Measurements from ENCODE around the gene ASPHD2.

Gene ASPHD2

DNA sequence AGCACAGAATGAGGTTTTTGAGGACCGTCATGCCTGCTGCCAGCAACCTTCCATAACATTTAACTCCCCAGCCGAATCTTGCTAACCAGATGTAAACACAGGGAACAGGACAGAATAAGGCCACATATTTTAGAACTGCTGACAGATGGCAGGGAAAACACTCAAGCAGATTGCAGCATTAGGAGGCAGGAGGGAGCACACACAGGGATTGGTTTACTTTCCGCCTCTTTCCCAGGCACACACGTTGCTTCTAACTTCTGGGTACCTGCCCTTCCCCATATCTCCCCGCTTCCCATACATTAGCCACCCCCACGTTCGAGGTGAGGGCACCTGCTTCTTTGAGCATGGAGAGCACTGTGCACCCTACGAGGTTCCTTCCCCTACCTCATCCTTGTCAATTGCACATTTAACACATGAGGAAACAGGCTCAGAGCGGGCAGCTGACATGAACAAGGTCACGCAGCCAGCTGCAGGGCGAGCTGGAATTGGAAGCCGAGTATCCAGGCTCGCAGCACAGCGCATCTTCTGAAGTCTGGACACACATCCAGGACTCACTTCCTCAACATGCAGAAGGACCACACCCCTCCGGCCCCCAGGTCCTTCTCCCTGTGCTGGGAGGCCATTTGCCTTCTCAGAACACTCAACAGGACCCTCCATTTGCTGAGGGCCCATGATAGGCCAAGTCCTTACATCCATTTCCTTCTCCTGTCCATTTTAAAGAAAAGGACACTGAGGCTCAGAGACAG is 18.7 kb downstream of the ASPHD2 start:
- no peak for DNase-seq

DNA sequence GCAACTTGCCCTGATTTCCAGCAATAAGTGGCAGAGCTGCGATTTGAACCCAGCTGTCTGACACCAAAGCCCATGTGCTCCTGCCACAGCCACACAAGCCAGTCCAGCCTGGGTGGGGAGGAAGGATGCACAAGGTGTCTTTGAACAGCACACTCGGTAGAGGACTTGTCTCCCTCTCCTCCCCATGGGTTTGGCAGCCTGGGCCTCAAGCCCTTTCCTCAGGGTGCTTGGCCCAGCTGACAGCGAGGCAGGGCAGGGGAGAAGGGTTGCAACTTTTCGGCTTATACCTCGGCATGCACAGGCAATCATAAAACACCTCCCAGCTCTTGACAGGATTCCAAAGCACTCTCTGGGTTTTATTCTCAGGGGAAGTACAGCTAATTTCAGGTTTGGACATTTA is 19.3 kb downstream of the ASPHD2 start:
- DNase-seq: no peak

DNA sequence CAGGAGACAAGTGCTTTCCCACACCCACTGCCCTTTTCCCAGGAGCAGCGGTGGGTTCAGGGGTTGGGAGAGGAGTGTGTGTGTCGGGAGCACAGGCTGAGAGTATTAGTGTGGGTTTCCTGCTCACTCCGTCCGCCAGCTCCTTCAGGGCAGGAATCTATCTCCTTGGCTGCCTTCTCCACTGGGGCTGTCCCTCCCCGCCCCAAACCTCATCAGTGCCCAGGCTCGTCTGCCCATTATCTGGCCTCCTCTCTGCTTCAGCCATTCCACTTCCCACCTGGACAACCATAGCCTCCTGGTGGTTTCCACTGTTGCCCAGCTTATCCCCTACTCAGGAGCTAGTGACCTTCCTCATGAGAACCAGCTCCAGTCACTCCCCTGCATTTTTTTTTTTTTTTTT is 19.9 kb downstream of the ASPHD2 start:
- DNase-seq: no peak

DNA sequence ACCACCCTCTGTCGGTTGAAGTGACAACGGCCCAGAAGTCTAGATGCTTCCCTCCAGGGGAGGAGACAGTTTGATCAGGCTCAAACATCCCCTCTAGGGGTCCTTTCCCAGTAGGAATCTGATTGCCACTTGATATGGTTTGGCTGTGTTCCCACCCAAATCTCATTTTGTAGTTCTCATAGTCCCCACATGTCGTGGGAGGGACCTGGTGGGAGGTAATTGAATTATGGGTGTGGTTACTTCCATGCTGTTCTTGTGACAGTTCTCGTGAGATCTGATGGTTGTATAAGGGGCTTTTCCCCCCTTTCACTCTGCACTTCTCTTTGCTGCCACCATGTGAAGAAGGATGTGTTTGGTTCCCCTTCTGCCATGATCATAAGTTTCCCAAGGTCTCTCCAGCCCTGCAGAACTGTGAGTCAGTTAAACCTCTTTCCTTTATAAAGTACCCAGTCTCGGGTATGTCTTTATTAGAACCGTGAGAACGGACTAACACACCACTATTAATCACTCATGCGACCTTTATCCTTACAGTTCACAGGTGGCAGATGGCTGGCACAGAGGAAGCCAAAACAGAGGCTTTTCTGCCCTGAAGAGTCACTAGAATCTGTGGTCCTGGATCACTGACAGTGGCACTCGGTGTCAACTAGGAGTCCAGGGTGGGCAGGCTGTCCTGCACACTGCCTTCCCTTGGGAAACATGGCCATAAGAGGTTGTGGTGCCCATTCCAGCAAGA is 21.6 kb downstream of the ASPHD2 start:
- DNase-seq: no peak

DNA sequence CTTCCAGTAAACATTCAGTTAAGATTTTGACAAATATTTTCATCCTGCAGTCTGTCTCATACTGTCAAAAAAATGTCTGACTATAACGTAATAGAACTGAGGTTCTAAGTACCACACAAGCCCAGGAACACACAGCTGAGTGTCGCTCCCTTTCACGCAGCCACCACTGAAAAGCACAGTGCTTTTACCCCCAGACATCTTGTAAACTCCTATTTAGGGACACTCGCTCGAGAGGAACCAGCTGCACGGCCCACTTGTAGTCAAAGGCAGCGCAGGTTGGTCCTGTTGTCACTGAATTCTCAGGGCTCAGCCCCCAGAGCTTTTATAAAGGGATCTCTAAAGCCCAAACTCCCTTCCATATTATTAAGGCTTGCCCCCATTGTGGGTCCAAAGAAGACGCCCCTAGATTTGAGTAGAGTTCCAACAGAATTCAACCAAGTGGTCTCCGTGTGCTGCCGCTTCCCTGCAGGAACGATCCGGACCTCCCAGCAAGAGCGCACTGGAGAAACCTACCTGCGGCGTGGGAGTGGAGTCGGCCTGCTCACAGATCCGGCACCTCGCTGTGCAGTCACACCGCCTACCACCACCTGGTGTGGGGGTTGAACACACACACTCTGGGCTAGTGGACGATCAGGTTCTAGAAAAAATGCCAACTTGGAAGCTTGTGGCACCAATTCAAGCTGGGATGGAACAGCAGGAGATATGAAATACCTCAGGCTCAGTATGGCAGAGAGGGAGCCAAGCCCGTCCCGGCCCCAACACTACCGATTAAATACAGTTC is 23.4 kb downstream of the ASPHD2 start:
- no peak for DNase-seq

DNA sequence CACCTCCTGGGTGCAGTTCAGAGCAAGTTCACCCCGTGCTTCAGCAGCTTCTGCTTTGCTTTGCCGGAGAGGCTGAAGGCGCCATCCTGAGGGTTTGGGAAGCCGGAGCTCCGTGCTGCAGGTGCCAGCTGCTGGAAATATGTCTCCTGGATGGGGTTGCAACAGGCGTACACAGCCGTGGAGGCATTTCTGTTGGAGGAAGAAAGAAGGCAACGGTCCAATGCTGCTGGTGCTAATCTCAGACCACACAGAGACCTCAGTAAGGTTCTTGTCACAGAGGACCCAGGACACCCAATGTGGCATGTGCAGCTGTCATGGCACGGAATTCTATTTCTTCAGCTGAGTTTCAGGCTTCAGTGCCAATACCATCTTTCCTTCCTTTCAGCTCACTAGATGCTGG is 24.2 kb downstream of the ASPHD2 start:
- DNase-seq: no peak

DNA sequence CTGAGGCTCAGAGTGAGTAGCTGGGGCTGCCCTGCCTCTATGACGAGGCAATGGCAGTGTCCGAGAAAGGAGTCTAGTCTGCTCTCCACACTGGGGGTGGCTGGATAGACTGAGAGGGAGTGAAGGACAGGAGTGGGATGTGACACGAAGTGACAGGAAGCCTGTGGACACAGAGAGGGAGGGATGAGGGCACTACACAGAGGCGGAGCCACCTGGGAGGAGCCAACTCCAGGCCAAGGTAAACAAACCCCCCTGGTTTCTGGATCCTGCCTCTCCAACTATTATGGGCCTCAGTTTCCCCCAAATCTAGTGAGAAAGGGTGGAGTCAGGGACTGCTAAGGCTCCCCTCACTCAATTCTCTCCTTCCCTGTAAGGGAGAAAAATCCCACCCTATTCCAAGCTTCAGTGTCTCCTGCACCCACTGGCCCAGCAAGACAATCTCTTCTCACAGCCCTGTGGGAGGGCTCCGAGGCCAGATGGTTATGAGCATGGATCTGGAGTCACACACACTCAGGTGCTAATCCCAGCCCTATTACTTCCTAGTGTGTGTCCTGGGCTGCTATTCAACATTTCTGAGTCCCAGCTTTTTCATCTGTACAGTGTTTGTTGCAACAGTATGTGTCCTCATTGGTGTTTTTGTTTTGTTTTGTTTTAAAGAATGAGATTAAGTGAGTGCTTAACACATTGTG is 24.9 kb downstream of the ASPHD2 start:
- no peak for DNase-seq

DNA sequence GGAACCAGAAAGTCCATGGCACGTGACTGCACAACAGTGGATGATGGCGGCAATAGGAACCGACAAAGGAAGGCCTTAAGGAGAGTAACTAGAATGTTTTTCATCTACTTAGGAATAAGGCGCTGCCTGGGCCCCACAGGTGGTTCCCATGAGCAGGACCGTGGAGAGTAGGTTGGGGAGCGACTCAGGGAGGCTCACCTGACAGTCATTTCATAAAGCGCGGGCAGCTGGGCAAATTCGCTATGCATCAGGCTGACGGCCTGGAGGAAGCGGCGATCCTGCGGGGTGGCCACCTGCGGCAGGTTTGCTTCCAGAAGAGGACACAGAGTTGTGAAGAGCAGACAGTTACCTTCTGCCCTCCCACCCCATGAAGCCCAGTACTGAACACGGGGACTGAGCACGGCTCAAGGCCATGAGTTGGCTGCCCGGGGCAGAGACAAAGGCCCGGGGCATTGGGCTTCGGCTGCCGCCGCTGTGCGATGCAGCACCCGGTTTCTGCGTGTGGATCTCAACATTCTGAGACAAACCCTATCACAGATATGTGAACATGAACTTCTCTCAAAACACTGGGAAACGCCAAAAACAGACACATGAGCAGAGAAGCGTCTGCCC is 28.7 kb downstream of the ASPHD2 start:
- DNase-seq: no peak

DNA sequence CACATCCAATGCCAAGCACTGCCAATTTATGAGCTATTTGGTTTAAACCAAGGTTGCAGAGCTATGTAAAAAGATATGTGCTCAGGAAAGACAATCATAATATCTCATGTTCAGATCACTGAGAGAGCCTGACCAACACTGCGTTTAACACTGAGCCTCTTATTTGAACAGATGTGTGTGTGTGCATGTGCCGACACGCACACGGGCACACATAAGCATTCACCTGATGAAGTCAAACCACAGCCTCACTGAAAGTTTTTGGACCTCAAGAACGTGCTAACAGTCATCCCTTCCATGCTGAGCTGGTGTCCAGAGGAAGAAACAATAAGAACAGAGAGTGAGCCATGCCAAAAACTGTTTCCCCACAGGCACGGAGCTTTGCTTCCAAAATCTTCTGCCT is 31.1 kb downstream of the ASPHD2 start:
- DNase-seq: no peak

DNA sequence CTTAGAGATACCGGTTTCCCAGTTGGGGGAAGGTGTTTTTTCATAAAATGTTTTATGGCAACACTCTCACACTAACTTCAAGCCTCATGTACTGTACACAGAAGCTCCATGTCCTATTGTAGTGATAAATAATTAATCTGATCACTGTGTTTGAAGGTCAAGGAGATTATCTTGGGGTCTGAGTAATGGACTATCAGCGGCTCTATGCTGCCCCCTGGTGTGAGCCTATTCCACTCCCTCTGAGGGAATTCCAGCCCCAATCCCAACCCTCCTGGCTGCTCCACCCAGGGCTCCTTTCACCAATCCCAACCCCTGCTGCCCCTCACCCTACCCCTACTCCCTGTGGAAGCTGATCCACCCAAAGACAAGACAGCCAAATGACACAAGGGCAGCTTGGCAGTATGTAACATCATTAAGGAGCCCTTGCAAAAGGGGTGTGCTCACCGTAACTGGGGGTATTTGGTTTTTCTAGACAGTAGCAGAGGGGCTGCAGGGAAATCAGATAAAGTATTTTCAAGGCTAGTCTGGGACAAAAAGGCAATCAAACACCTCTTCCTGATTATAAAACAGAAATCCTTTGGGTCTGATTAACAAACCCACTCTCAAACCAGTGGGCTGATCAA is 32.2 kb downstream of the ASPHD2 start:
- peak; percentile 36 for DNase-seq

DNA sequence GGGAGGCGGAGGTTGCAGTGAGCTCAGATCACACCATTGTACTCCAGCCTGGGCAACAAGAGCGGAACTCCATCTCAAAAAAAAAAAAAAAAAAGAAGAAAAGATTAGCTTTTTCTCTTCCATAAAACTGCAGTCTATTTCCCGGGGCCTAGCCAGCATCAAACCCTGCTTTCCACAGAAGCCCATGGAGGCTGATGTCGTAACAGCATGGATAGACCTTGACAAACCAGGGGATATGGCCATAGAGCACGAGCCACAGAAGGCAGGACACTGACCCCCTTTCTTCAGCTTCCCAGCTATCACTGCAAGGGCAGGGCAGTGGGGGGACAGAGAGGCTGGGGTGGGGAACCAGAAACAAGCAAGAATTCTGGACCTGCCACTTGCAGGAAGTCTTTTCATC is 33.0 kb downstream of the ASPHD2 start:
- DNase-seq: no peak

DNA sequence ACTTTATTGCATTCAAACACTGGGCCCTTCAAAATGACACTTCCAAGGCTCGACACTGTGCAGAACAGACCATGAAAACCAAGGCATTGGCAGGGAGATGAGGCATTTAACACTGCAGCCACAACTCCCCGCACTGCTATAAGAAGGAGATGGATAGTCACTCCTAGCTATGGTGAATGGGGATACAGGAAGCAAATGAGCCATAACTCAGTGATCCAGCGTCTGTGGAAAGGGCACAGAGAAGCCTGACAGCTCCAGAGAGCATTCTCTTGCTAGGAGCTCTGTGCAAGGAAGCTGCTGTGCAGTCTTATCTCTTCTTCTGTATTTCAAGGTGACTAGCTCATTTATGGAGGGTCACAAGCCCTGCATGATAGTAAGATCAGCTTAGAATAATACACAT is 33.6 kb downstream of the ASPHD2 start:
- no peak for DNase-seq

DNA sequence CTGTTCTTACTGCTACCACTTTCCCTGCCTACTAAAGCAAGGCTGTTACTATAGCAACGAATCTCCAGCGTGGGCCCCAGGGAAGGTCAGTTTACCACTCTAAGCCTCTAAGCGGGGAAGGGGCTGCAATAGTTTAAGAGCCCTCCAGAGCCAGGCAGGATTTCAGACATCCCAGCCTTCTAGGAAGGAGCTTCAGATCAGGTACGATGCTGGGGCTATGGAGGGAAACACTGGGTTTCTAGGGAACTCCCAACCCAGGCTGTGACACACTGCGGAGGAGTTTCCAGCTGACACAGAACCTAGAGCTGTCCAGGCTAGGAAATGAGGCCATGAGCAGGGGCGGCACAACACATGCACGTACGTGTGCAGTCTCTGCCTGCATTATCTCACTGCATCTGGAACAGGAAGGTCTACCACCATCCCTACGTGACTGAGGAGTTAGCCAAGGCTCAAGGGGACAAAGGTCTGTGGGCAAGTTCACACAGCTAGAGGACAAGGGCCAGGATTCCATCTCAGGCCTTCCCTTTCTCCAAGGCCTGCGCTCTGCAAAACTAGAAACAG is 34.1 kb downstream of the ASPHD2 start:
- DNase-seq: no peak

DNA sequence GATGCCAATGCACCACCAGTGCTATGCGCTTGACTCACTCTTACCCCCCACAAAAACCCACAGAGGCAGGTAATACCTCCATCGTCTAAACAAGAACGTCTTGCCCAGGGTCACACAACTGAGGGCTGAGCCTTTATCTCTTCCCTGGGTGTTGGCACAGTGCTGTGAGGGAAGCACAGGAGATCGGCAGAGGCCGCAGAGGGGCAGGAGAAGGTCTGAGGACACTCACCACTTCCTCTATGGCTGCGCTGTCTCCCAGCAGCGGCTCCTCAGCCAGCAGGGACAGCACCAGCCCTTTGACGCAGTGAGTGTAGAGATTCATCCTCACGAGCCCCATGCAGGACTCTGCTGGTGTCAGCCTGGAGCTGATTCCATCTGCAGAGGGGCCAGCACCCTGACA is 34.6 kb downstream of the ASPHD2 start:
- no peak for DNase-seq

DNA sequence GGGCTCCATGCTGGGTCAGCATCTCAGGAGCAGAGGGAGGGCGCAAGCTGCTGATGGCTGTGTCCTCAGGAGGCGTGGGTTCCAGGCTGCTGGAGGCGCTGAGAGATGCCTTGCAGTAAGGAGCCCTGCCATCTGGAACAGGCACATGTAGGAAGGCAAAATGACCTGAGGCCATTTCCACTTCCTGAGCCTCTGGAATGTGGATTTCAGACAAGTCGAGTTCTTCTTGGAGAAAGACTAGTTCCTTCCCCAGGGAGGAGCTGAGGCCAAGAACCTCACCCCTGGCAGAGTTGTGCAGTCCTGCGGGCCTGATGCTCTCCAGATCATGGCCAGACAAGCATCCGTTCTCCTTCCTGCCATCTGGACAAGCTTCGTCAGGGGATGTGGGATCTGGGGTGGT is 35.3 kb downstream of the ASPHD2 start:
- DNase-seq: no peak

DNA sequence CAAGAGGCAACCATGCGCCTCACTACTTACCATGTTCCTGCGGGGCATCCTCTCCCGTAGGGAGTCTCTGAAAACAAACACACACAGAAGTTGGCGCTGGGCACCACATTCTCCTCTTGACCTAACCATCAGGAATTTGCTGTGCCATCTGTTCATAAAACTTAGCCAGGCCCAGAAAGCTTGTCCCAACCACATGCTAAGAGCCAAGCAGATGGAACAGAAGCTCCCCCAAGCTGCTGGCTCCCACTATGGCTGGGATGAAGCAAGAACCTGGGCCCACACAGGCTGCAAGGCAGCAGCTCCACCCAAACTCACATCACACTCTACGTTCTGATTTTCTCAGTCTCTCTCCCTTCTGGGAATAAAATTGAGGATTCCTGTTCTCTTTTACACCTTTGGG is 37.1 kb downstream of the ASPHD2 start:
- no peak for DNase-seq

DNA sequence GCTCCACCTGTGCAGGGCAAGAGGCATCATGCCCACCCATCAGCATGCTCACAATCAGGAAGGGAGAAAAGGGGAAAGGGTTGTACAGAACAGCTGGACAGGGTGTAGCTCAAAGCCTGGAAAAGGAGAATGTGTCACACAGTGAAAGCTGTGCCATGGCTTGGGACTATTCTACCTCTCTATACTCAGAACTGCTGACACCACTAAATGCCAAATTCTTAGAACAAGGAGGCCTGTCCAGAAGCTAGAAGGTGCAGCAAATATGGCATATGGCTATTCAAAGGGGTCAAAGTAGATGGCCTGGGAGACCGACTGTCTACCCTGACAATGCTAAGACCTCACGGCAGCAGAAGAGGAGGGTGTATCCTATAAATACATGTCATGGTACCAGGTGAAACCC is 41.7 kb downstream of the ASPHD2 start:
- DNase-seq: no peak

DNA sequence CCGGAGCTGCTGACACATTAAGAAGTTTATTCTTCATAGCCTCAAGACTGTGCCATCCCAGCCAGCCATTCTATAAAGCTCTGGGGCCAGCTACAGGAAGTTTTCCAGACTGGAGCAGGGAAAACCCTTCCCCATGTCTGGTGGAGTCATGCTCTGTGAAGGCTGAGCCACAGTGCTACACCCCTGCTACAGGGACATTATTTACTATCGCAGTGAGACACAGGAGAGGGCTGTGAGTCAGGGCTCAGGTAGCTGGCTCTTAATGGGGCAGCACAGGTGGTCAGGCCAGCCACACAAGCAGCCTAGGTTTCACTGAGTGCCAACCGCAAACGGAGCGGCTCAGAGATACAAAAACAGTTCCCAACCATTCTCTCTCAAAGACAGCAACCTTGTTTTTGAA is 42.5 kb downstream of the ASPHD2 start:
- DNase-seq: no peak

DNA sequence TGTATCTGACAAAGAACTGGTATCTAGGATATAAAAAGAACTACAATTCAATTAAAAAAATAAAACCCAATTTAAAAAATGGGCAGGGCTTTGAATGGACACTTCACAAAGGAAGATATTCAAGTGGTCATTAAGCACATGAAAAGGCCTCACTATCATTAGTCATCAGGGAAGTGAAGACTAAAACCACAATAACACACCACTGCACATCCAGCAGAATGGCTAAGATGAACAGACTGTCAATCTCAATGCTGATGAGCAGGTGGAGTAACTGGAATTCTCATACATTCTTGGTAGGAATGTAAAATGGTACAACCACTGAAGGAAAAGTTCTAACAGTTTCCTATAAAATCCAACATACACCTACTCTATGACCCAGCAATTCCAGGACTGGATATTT is 45.6 kb downstream of the ASPHD2 start:
- DNase-seq: no peak

DNA sequence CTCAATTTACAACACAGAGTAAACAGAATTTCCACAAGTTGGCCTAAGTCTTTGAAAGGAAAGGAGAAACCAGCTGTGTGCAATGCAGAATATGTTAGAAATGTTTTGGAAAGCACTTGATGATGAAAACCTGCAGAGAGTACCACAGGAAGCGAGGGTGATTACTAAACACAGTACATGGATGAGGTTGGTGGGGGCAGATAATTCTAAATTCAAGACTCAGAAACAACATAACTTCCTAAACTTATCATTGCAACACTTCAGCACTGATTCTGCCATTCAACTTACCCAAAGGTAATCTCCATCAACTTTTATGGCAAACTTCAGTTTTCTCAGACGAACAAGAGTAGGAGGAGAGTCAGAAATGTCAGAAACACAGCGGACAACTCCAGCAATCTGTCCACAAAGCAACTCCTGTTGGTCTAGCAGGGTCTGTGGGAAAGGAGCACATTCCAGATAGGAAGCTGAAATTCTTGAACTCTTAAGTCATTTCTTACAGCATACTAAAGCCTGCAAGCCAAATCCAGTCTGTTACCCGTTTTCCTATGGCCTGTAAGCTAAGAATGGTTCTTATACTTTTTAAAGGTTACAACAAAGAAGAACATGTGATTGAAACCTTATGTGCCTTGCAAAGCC is 47.8 kb downstream of the ASPHD2 start:
- DNase-seq: no peak

DNA sequence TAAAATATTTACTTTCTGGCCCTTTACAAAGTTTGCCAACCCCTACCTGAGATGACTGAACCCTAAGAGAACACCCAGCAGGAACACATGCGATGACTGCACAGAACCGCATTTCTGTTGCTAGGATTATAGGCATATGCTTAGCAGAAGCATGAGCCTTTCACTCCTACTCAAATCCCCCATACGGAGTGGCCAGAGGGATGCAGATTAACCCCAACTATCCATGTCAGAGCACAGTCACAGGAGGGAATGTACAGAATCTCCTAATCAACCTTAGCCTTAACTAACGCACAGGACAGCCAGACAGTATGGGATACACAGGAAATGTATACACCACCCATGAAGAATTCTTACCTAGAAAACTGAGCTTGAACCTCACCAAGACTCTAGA is 48.3 kb downstream of the ASPHD2 start:
- DNase-seq: no peak

Measured in midbrain (tissue), 1 donor.